Activated T-cell treated with anti-CD3 and anti-CD28 coated beads, Interleukin-2, amount 50 U/mL, for 4 hours (primary cell): Measurements from ENCODE around the gene ABHD1. TPM values are rescaled to one million over a fixed set of nuclear protein-coding genes. Genes with fewer than 3 reads are reported as not detected.
"Not testable (repeated sequence)": the region's sequence is repeated elsewhere in the genome, so short reads cannot be mapped to it uniquely, and the experiment has no call there.

Source experiments
- ATAC-seq, 2 donors: fragments of 200-7000 bp; cut with Tn5 transposase; one replicate each; pipeline ENCODE4 v1.10.0; 2021
- DNase-seq: peaks from one replicate; pipeline ENCODE4 v3.0.0-alpha.2; 2020
- H3K27me3 Mint-ChIP-seq: one replicate; pipeline ENCODE4 v1.8.0; 2021; ENCODE audit warnings: low read depth, mixed read lengths
- H3K36me3 Mint-ChIP-seq: one replicate; pipeline ENCODE4 v1.8.0; 2022; ENCODE audit warnings: mixed read lengths; ENCODE audit not compliant: insufficient read depth
- H3K4me1 Mint-ChIP-seq: one replicate; pipeline ENCODE4 v1.8.0; 2021; ENCODE audit warnings: low read depth, mixed read lengths
- H3K4me3 Mint-ChIP-seq: one replicate; pipeline ENCODE4 v1.8.0; 2021; ENCODE audit warnings: mild to moderate bottlenecking, moderate library complexity, mixed read lengths
- H3K9me3 Mint-ChIP-seq: one replicate; pipeline ENCODE4 v1.8.0; 2021; ENCODE audit warnings: mixed read lengths
- total RNA-seq, 3 donors: library from RNA; stranded (reverse); gene quantifications; one replicate each; pipeline ENCODE4 v1.2.1, GENCODE V29; 2021

ABHD1 gene
- total RNA-seq, 3 donors from 2014 or later = not detected

- not testable (repeated sequence) for H3K4me3 Mint-ChIP-seq, DNase-seq, H3K36me3 Mint-ChIP-seq, ATAC-seq, H3K4me1 Mint-ChIP-seq, H3K9me3 Mint-ChIP-seq
- H3K27me3 Mint-ChIP-seq = peaks cover 31% of the 10 kb centered on the region
Observed at GRCh38 chr2:27175781-27176180, 52.2 kb downstream of the ABHD1 start.

DNA sequence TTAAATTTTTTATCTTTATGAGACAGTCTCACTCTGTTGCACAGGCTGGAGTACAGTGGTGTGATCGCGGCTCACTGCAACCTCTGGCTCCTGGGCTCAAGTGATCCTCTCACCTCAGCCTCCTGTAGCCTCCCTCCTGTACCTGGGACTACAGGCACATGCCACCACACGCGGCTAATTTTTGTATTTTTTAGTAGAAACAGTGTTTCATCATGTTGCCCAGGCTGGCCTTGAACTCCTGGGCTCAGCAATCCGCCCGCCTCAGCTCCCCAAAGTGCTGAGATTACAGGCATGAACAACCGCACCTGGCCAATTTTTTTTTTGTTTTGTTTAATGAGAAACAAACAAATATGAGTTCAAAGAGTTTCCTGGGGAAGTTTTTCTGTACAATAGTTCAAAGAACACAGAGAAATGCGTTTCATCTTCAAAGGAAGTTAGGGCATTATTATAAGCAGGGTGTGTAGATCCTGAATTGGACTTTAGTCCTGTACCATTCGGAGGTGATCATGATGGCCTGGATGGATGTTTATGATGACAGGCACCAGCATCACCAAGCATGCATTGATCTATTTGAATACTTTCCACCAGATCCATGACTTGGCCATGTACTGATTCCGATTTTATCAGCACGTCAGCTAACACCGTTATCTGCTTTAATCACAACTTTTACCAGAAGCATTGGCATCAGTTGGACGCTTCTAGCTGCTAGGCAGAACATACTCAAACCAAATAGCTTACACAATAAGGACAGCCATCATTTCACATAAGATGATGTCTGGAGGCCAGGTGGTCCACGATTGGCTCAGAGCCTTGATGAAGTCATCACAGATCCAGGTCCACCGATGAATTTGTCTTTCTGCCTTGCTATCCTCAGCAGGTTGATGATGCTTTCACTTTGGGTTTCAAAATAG lies 54.1 kb downstream of the ABHD1 start:
- Mint-ChIP-seq H3K9me3 (no peaks in the 10 kb centered on the region), H3K36me3 (no peaks in the 10 kb centered on the region), H3K4me1 (no peaks in the 10 kb centered on the region), H3K27me3 (peaks cover 35% of the 10 kb centered on the region), H3K4me3 (no peak overlapping the region)
- DNase-seq = no peak
- ATAC-seq = no peak

- Mint-ChIP-seq H3K27me3 (peaks cover 35% of the 10 kb centered on the region), H3K9me3 (no peaks in the 10 kb centered on the region), H3K4me3 (no peak overlapping the region), H3K36me3 (no peaks in the 10 kb centered on the region), H3K4me1 (no peaks in the 10 kb centered on the region)
- ATAC-seq = no peak
- no peak for DNase-seq
Observed at GRCh38 chr2:27178469-27178868, 54.9 kb downstream of the ABHD1 start.

DNA sequence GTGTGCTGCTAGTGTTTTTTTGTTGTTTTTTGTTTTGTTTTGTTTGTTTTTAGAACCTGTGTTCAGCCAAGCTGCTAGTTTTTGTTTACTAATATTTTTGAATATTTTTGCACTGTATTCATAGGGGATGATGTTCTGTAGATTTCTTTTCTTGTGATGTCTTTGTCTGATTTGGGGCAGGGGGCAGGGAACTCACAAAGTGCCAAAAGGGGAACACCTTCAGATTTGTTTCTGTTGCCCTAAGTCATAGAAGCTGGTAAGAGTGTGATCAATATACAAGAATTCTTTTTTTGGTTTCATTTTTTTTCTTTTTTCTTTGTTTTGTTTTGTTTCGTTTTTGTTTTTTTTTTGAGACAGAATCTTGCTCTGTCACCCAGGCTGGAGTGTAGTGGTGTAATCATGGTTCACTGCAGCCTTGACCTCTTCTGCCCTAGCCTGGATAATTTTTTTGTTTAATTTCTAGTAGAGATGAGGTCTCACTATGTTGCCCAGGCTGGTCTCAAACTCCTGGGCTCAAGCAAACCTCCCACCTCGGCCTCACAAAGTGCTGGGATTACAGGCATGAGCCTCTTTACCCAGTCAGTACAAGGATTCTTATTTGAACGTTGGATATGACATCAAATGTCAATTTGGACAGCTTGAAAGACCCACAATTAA lies 55.9 kb downstream of the ABHD1 start:
- H3K9me3 Mint-ChIP-seq = no peaks in the 10 kb centered on the region
- H3K4me1 Mint-ChIP-seq = no peaks in the 10 kb centered on the region
- no peaks in the 10 kb centered on the region for H3K36me3 Mint-ChIP-seq
- no peak for DNase-seq
- peaks cover 42% of the 10 kb centered on the region for H3K27me3 Mint-ChIP-seq
- H3K4me3 Mint-ChIP-seq = no peak overlapping the region
- ATAC-seq = no peak

Other genes with a start within 250 kb of the ABHD1 start
- gene MAPRE3, start 153.2 kb upstream of the ABHD1 start, total RNA-seq = 1 to 10 TPM; 3.7 to 4.3 (median 3.8) TPM
- 10 to 100 TPM; 59.0 to 71.3 (median 60.4) TPM for gene TMEM214, start 90.8 kb upstream of the ABHD1 start, total RNA-seq
- gene AGBL5, start 72.1 kb upstream of the ABHD1 start, total RNA-seq = 10 to 100 TPM in 1 of 3 donors, 1 to 10 TPM in 2; 6.5 to 11.2 (median 9.2) TPM
- 100 to 1,000 TPM; 225 to 244 (median 229) TPM for gene OST4, start 52.2 kb upstream of the ABHD1 start, total RNA-seq
- gene EMILIN1, start 45.2 kb upstream of the ABHD1 start, total RNA-seq = 1 to 10 TPM in 2 of 3 donors, under 1 TPM in 1; 0.76 to 1.4 (median 1.3) TPM
- 10 to 100 TPM in 1 of 3 donors, 1 to 10 TPM in 2; 5.2 to 10.7 (median 5.5) TPM for gene KHK, start 37.0 kb upstream of the ABHD1 start, total RNA-seq
- gene CGREF1, start 4.7 kb upstream of the ABHD1 start, total RNA-seq = 1 to 10 TPM; 2.6 to 7.3 (median 2.7) TPM
- 100 to 1,000 TPM in 2 of 3 donors, 10 to 100 TPM in 1; 98.0 to 119 (median 106) TPM for gene PREB, start 10.8 kb downstream of the ABHD1 start, total RNA-seq
- not detected for gene PRR30, start 15.6 kb downstream of the ABHD1 start, total RNA-seq
- gene TCF23, start 25.2 kb downstream of the ABHD1 start, total RNA-seq = not detected
- gene ATRAID, start 88.2 kb downstream of the ABHD1 start, total RNA-seq = 10 to 100 TPM; 84.1 to 91.7 (median 85.1) TPM
- gene SLC5A6, start 88.5 kb downstream of the ABHD1 start, total RNA-seq = 100 to 1,000 TPM; 128 to 143 (median 141) TPM
- gene CAD, start 93.6 kb downstream of the ABHD1 start, total RNA-seq = 100 to 1,000 TPM; 162 to 201 (median 185) TPM
- gene SLC30A3, start 139.2 kb downstream of the ABHD1 start, total RNA-seq = under 1 TPM; 0.15 to 0.43 (median 0.18) TPM
- gene DNAJC5G, start 151.6 kb downstream of the ABHD1 start, total RNA-seq = not detected
- gene TRIM54, start 158.6 kb downstream of the ABHD1 start, total RNA-seq = under 1 TPM; 0.21 to 0.40 (median 0.22) TPM
- gene UCN, start 184.6 kb downstream of the ABHD1 start, total RNA-seq = 1 to 10 TPM in 1 of 3 donors, under 1 TPM in 2; 0.71 to 1.1 (median 0.78) TPM
- 10 to 100 TPM; 84.6 to 89.4 (median 87.5) TPM for gene MPV17, start 199.3 kb downstream of the ABHD1 start, total RNA-seq
- 100 to 1,000 TPM; 102 to 110 (median 107) TPM for gene GTF3C2, start 232.9 kb downstream of the ABHD1 start, total RNA-seq
- 10 to 100 TPM; 63.4 to 69.8 (median 65.0) TPM for gene EIF2B4, start 246.5 kb downstream of the ABHD1 start, total RNA-seq
- 100 to 1,000 TPM; 117 to 125 (median 123) TPM for gene SNX17, start 246.8 kb downstream of the ABHD1 start, total RNA-seq